Heart right ventricle (tissue), 16 donors: Measurements from ENCODE around the gene PDE1A. TPM values are rescaled to one million over a fixed set of nuclear protein-coding genes. Genes with fewer than 3 reads are reported as not detected.

Experiments used
- ATAC-seq, 8 donors: fragments of 200-7000 bp; cut with Tn5 transposase; one replicate each; pipeline ENCODE4 v1.9.1; 2020; ENCODE audit warnings: mild to moderate bottlenecking in 8 of 8, moderate library complexity in 8 of 8, moderate number of reproducible peaks in 1 of 8
- DNase-seq, 2 donors: peaks; one replicate each; pipeline ENCODE4 v3.0.0-alpha.2; 2020
- H3K27ac ChIP-seq, 10 donors: fragments of 200-600 bp; sonication (generic) in 2 of 10; one replicate each; pipeline versions ENCODE4 v1.5.0 to v1.8.0; 2020 to 2022; ENCODE audit warnings: mild to moderate bottlenecking in 3 of 10
- H3K27me3 ChIP-seq, 7 donors: fragments of 200-600 bp; one replicate each; pipeline ENCODE4 v1.8.0; 2021 to 2022; ENCODE audit warnings: mild to moderate bottlenecking in 2 of 7
- H3K36me3 ChIP-seq, 9 donors: fragments of 200-600 bp; sonication (generic) in 1 of 9; one replicate each; pipeline versions ENCODE4 v1.5.0 to v1.8.0; 2020 to 2022; ENCODE audit warnings: mild to moderate bottlenecking in 2 of 9
- H3K4me1 ChIP-seq, 9 donors: fragments of 200-600 bp; sonication (generic) in 1 of 9; one replicate each; pipeline versions ENCODE4 v1.5.0 to v1.8.0; 2020 to 2022; ENCODE audit warnings: mild to moderate bottlenecking in 4 of 9
- H3K4me3 ChIP-seq, 10 donors: fragments of 200-600 bp; sonication (generic) in 2 of 10; one replicate each; pipeline versions ENCODE4 v1.5.0 to v1.8.0; 2020 to 2022; ENCODE audit warnings: mild to moderate bottlenecking in 7 of 10, moderate library complexity in 2 of 10
- H3K9me3 ChIP-seq, 11 donors: fragments of 200-600 bp in 10 of 11; sonication (generic) in 2 of 11; one replicate each; pipeline versions ENCODE4 v1.5.0 to v1.8.0; 2013 to 2022; ENCODE audit warnings: mild to moderate bottlenecking in 2 of 11, control low read depth in 1 of 11, moderate library complexity in 1 of 11
- CTCF ChIP-seq, 9 donors: fragments of 200-600 bp; sonication (generic) in 2 of 9; IDR thresholded peaks; one replicate each; pipeline versions ENCODE4 v1.5.0 to v1.8.0; 2021 to 2022; ENCODE audit warnings: antibody characterized with exemption in 9 of 9, mild to moderate bottlenecking in 5 of 9, moderate library complexity in 1 of 9
- WGBS, 2 donors: extraction: QIAGEN DNeasy Blood & Tissue Kit; methylation state at CpG; one replicate each; pipeline ENCODE4 v1.1.7; 2013; ENCODE audit warnings: inconsistent platforms in 1 of 2; 5-methylcytosine and 5-hydroxymethylcytosine counted together
- intact Hi-C, 10 donors: fragments of 100-400 bp; cut with DNase I; formaldehyde crosslinking; loops; one replicate each; pipeline versions ENCODE4 v1.11.1 to v1.14.2; 2022
- polyA plus RNA-seq, 2 donors: library from polyadenylated mRNA; stranded (reverse); fragments of 200-250 nt; gene quantifications; one replicate each; pipeline ENCODE4 v1.2.3, GENCODE V29; 2013
- total RNA-seq, 10 donors: library from RNA; stranded (reverse); fragmentation: NEBNext Ultra II Directional in 3 of 10; extraction: Animal tissue kit (Norgen Biotek cat#: 25700) in 3 of 10; gene quantifications; one replicate each; pipeline versions ENCODE4 v1.2.1 to v1.2.4, GENCODE V29; 2021 to 2023
- donor health status: Arrhythmogenic right ventricular cardiomyopathy.
- donor health status: ischemic (EF 13 %, LVEDD 7.1; RV severe dilation, severe dysfunction).
- donor health status: healthy with polysubstance abuse.
- donor health status: DM: no; HTN: yes; CAD: no.
- donor health status: DM: no; HTN: no; CAD: no.
- donor health status: ischemic (EF 25% LVEDD 6.9; RV normal size, moderate dysfunction).
- donor health status: ischemic (EF 25% LVEDD 5.7; RV mildly dilated, moderate dysfunction).
- donor health status: healthy.
- donor health status: DM: yes; HTN: yes; CAD: no.
- donor health status: Ischemic cardiomyopathy.
- donor health status: ischemic (EF 35%, LVEDD 5.7; RV mildly dilated, moderate dysfunction).
- donor health status: nonischemic (EF 11% LVEDD 7.7; RV severe dilation, severe dysfunction).
- donor health status: DM: yes; HTN: yes; CAD: no.
- donor health status: PGD.
- donor health status: ischemic (EF 29% LVEDD 5.4; RV normal size, mild dysfunction).
- donor health status: nonischemic (EF 23%, LVEDD 6.1; RV moderate dilation, normal function).

PDE1A gene
- total and polyA plus RNA-seq, 12 donors: 3.6 to 66.7 (median 14.8) TPM

GRCh38 chr2:182113334-182113733 is 313.5 kb downstream of the PDE1A start:
- intact Hi-C loops: no loop called here
- H3K27me3 ChIP-seq: no peaks in the 10 kb centered on the region
- ATAC-seq (peak in 4 of 8 donors; percentile 56 to 69 (median 62)), DNase-seq (no peak)
- peaks cover 0 to 17% (median 0%) of the 10 kb centered on the region in 9 donors for H3K4me1 ChIP-seq
- no peak for TF ChIP-seq CTCF (IDR thresholded peaks at IDR 0.05)
- H3K27ac ChIP-seq: no peak overlapping the region
- no peaks in the 10 kb centered on the region for H3K36me3 ChIP-seq
- H3K4me3 ChIP-seq: no peak overlapping the region
- H3K9me3 ChIP-seq: no peaks in the 10 kb centered on the region
- WGBS, 2 donors: 47 to 50% methylated on average over 3 of the region's 3 CpGs

GRCh38 chr2:182110347-182110746 is 316.5 kb downstream of the PDE1A start:
- intact Hi-C loops: no loop called here
- no peak overlapping the region for H3K4me3 ChIP-seq
- DNase-seq (no peak), ATAC-seq (peak in 3 of 8 donors; percentile 48 to 71 (median 64))
- H3K36me3 ChIP-seq: no peaks in the 10 kb centered on the region
- WGBS, 2 donors: 78 to 86% methylated on average over 1 of the region's 1 CpG
- no peak overlapping the region for H3K27ac ChIP-seq
- H3K4me1 ChIP-seq: peaks cover 0 to 17% (median 0%) of the 10 kb centered on the region in 9 donors
- no peaks in the 10 kb centered on the region for H3K27me3 ChIP-seq
- no peak for TF ChIP-seq CTCF (IDR thresholded peaks at IDR 0.05)
- no peaks in the 10 kb centered on the region for H3K9me3 ChIP-seq

GRCh38 chr2:182103526-182103925 is 323.3 kb downstream of the PDE1A start:
- Histone ChIP-seq H3K36me3 (no peaks in the 10 kb centered on the region), H3K9me3 (no peaks in the 10 kb centered on the region), H3K27me3 (no peaks in the 10 kb centered on the region), H3K27ac (no peak overlapping the region), H3K4me1 (no peaks in the 10 kb centered on the region), H3K4me3 (no peak overlapping the region)
- intact Hi-C loops: no loop called here
- no peak for DNase-seq
- TF ChIP-seq CTCF (IDR thresholded peaks at IDR 0.05): no peak
- no peak for ATAC-seq
- 68 to 79% methylated on average over 5 of the region's 5 CpGs for WGBS, 2 donors

- peak in 1 of 9 donors; percentile 21 for TF ChIP-seq CTCF (IDR thresholded peaks at IDR 0.05)
- no peak for ATAC-seq
- Histone ChIP-seq H3K4me1 (no peaks in the 10 kb centered on the region), H3K9me3 (no peaks in the 10 kb centered on the region), H3K36me3 (no peaks in the 10 kb centered on the region), H3K4me3 (no peak overlapping the region), H3K27ac (no peak overlapping the region), H3K27me3 (no peaks in the 10 kb centered on the region)
- intact Hi-C loops: no loop called here
- no peak for DNase-seq
Measured at GRCh38 chr2:182101263-182101662, 325.6 kb downstream of the PDE1A start.
